Loucy (cell line): ENCODE measurements around the gene EID2.

Source experiments
- H2AFZ ChIP-seq: fragments of 200-600 bp; sonication (generic); 2 replicates; pipeline ENCODE4 v1.6.0; 2016; ENCODE audit warnings: antibody characterized with exemption, mild to moderate bottlenecking, low read length, moderate library complexity
- H3F3A ChIP-seq: fragments of 200-600 bp; 2 replicates; pipeline ENCODE4 v1.6.0; 2016; ENCODE audit warnings: antibody characterized with exemption, low read depth, mild to moderate bottlenecking
- H3K27me3 ChIP-seq: fragments of 200-600 bp; sonication (generic); 2 replicates; pipeline ENCODE4 v1.6.1; 2014; ENCODE audit warnings: low read length, mild to moderate bottlenecking; ENCODE audit not compliant: insufficient read depth, poor library complexity, severe bottlenecking
- H3K36me3 ChIP-seq: fragments of 200-600 bp; sonication (generic); 2 replicates; pipeline ENCODE4 v1.6.1; 2016; ENCODE audit warnings: low read length; ENCODE audit not compliant: insufficient read depth
- H3K4me1 ChIP-seq: fragments of 200-600 bp; sonication (generic); 2 replicates; pipeline ENCODE4 v1.5.1; 2014; ENCODE audit warnings: low read length, mild to moderate bottlenecking; ENCODE audit not compliant: insufficient read depth, poor library complexity, severe bottlenecking
- H3K4me2 ChIP-seq: fragments of 200-600 bp; sonication (generic); 2 replicates; pipeline ENCODE4 v1.6.0; 2014; ENCODE audit warnings: antibody characterized with exemption, low read length, low read depth, mild to moderate bottlenecking; ENCODE audit not compliant: poor library complexity, severe bottlenecking
- H3K4me3 ChIP-seq: fragments of 200-600 bp; sonication (generic); 2 replicates; pipeline ENCODE4 v1.5.1; 2014; ENCODE audit warnings: low read length, mild to moderate bottlenecking, mixed read lengths; ENCODE audit not compliant: poor library complexity, severe bottlenecking
- H3K79me2 ChIP-seq: fragments of 200-600 bp; sonication (generic); 2 replicates; pipeline ENCODE4 v1.6.1; 2014; ENCODE audit warnings: low read length; ENCODE audit not compliant: insufficient read depth
- H3K9ac ChIP-seq: fragments of 200-600 bp; sonication (generic); 2 replicates; pipeline ENCODE4 v1.6.0; 2014; ENCODE audit warnings: mild to moderate bottlenecking, low read depth, low read length, moderate library complexity; ENCODE audit not compliant: poor library complexity, severe bottlenecking
- H3K9me2 ChIP-seq: fragments of 200-600 bp; sonication (generic); replicated peaks from 2 replicates; pipeline ENCODE4 v1.6.1; 2016; ENCODE audit warnings: low read depth, low read length, mixed read lengths
- H3K9me3 ChIP-seq: fragments of 200-600 bp; sonication (generic); 2 replicates; pipeline ENCODE4 v1.6.1; 2014; ENCODE audit warnings: mild to moderate bottlenecking, antibody characterized with exemption, low read length, low read depth; ENCODE audit not compliant: insufficient read depth
- H4K20me1 ChIP-seq: fragments of 200-600 bp; sonication (generic); 2 replicates; pipeline ENCODE4 v1.6.0; 2014; ENCODE audit warnings: antibody characterized with exemption, low read length, mild to moderate bottlenecking; ENCODE audit not compliant: insufficient read depth, poor library complexity, severe bottlenecking
- EZH2phosphoT487 ChIP-seq: fragments of 200-600 bp; IDR thresholded peaks from 2 replicates; pipeline ENCODE4 v1.6.1; 2018; ENCODE audit warnings: antibody characterized with exemption, mild to moderate bottlenecking, moderate library complexity, borderline replicate concordance
- TF ChIP-seq, protein P1 (sequence below): fragments of 200-600 bp; sonication (generic); conservative IDR thresholded peaks from 2 replicates; pipeline ENCODE4 v1.5.1; 2014; ENCODE audit warnings: mild to moderate bottlenecking, antibody characterized with exemption, low read length

The EID2 gene

GRCh38 chr19:39533791-39534190 is 6.2 kb downstream of the EID2 start:
- Histone ChIP-seq H3K9me2 (no peaks in the 10 kb centered on the region), H3K4me2 (no peak overlapping the region), H3K36me3 (no peaks in the 10 kb centered on the region), H3K9ac (no peak overlapping the region), H3F3A (no peaks in the 10 kb centered on the region), H3K4me3 (no peak overlapping the region), H3K4me1 (peaks cover 15% of the 10 kb centered on the region), H3K79me2 (peaks cover 40% of the 10 kb centered on the region), H2AFZ (no peak overlapping the region), H3K9me3 (no peaks in the 10 kb centered on the region), H4K20me1 (peaks cover 6% of the 10 kb centered on the region), H3K27me3 (no peaks in the 10 kb centered on the region)
- TF ChIP-seq, protein P1, sequence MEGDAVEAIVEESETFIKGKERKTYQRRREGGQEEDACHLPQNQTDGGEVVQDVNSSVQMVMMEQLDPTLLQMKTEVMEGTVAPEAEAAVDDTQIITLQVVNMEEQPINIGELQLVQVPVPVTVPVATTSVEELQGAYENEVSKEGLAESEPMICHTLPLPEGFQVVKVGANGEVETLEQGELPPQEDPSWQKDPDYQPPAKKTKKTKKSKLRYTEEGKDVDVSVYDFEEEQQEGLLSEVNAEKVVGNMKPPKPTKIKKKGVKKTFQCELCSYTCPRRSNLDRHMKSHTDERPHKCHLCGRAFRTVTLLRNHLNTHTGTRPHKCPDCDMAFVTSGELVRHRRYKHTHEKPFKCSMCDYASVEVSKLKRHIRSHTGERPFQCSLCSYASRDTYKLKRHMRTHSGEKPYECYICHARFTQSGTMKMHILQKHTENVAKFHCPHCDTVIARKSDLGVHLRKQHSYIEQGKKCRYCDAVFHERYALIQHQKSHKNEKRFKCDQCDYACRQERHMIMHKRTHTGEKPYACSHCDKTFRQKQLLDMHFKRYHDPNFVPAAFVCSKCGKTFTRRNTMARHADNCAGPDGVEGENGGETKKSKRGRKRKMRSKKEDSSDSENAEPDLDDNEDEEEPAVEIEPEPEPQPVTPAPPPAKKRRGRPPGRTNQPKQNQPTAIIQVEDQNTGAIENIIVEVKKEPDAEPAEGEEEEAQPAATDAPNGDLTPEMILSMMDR = no peak
- TF ChIP-seq EZH2phosphoT487 = no peak

GRCh38 chr19:39533003-39533512 is 6.9 kb downstream of the EID2 start:
- Histone ChIP-seq H3K27me3 (no peaks in the 10 kb centered on the region), H2AFZ (0 out of 2 replicates have a peak overlapping the region, but pooled peaks have one; percentile 34), H3K4me2 (no peak overlapping the region), H3F3A (no peaks in the 10 kb centered on the region), H3K79me2 (peaks cover 32% of the 10 kb centered on the region), H3K4me3 (no peak overlapping the region), H4K20me1 (no peaks in the 10 kb centered on the region), H3K9me2 (no peaks in the 10 kb centered on the region), H3K9ac (no peak overlapping the region), H3K9me3 (no peaks in the 10 kb centered on the region), H3K4me1 (peaks cover 8% of the 10 kb centered on the region), H3K36me3 (no peaks in the 10 kb centered on the region)
- TF ChIP-seq EZH2phosphoT487 = no peak

- H3K4me1 ChIP-seq = peaks cover 8% of the 10 kb centered on the region
- peak within 1 kb of the TSS; percentile 88 for H3K4me3 ChIP-seq
- H4K20me1 ChIP-seq = no peaks in the 10 kb centered on the region
- TF ChIP-seq EZH2phosphoT487 = no peak
- TF ChIP-seq, protein P1 = peak; percentile 91
- peak within 1 kb of the TSS; percentile 94 for H2AFZ ChIP-seq
- no peaks in the 10 kb centered on the region for H3K36me3 ChIP-seq
- H3F3A ChIP-seq = no peaks in the 10 kb centered on the region
- no peaks in the 10 kb centered on the region for H3K9me2 ChIP-seq
- peaks cover 27% of the 10 kb centered on the region for H3K79me2 ChIP-seq
- H3K9ac ChIP-seq = peak within 1 kb of the TSS; percentile 86
- peak within 1 kb of the TSS; percentile 69 for H3K4me2 ChIP-seq
- no peaks in the 10 kb centered on the region for H3K9me3 ChIP-seq
- no peaks in the 10 kb centered on the region for H3K27me3 ChIP-seq
Measured at GRCh38 chr19:39532233-39533002, 7.5 kb downstream of the EID2 start, which contains the start of gene EID2B. EID2B (minus strand) TSS chr19:39532852; CDS start chr19:39532802, 50 bp downstream.
